Measurements from ENCODE around the gene MAP3K2. TPM values are rescaled to one million over a fixed set of nuclear protein-coding genes. Genes with fewer than 3 reads are reported as not detected.

MAP3K2 gene
- total RNA-seq, 1 experiment from 2014 or later = 54.6 TPM

- no peak overlapping the region for H2AFZ ChIP-seq (ENCODE audit: low read length)
- ChIA-PET CTCF (no interaction called here), POLR2A (ENCODE audit: unreplicated experiment) (no interaction called here)
- TF ChIP-seq EZH2 (IDR thresholded peaks at IDR 0.05; ENCODE audit: low read length, unreplicated experiment) (no peak), EZH2phosphoT487 (IDR thresholded peaks at IDR 0.05; ENCODE audit: borderline replicate concordance, low read length) (no peak), CTCF (conservative IDR thresholded peaks at IDR 0.05; ENCODE audit: low read depth, low read length) (no peak)
- BruUV-seq (replicated peaks) = no TSS peak
- no peak overlapping the region for H3K9ac ChIP-seq (ENCODE audit: low read length)
- no peak for DNase-seq
- no peaks in the 10 kb centered on the region for H3F3A ChIP-seq (ENCODE audit: low read length, unreplicated experiment)
- H3K9me3 ChIP-seq (ENCODE audit: low read length) = no peaks in the 10 kb centered on the region
- peaks cover 96% of the 10 kb centered on the region for H3K79me2 ChIP-seq (ENCODE audit: low read length)
- H3K4me2 ChIP-seq (ENCODE audit: low read length) = no peak overlapping the region
- no peak for ATAC-seq
- H3K4me3 ChIP-seq (ENCODE audit: low read length) = no peak overlapping the region
- intact Hi-C loops (cut with micrococcal nuclease) = no loop called here
- H3K4me1 ChIP-seq (ENCODE audit: insufficient read depth, low read length) = peaks cover 1% of the 10 kb centered on the region; the same call in 1 of the 2 replicates
- no peaks in the 10 kb centered on the region for H3K9me2 ChIP-seq (replicated peaks; ENCODE audit: low read length)
- H3K27me3 ChIP-seq (ENCODE audit: low read length) = no peaks in the 10 kb centered on the region
- peaks cover 3% of the 10 kb centered on the region; the same call in 1 of the 2 replicates for H3K36me3 ChIP-seq (ENCODE audit: low read depth, low read length)
- H4K20me1 ChIP-seq (ENCODE audit: low read length) = peaks cover 26% of the 10 kb centered on the region; the same call in 1 of the 2 replicates
- no peak overlapping the region for H3K27ac ChIP-seq (ENCODE audit: low read length)
Observed at GRCh38 chr2:127376257-127376656, 11.5 kb downstream of the MAP3K2 start.

- Histone ChIP-seq H4K20me1 (ENCODE audit: low read length) (peaks cover 13% of the 10 kb centered on the region; the same call in 1 of the 2 replicates), H3K79me2 (ENCODE audit: low read length) (peaks cover 95% of the 10 kb centered on the region), H3K36me3 (ENCODE audit: low read depth, low read length) (peaks cover 3% of the 10 kb centered on the region; the same call in 1 of the 2 replicates), H3K4me1 (ENCODE audit: insufficient read depth, low read length) (no peaks in the 10 kb centered on the region), H2AFZ (ENCODE audit: low read length) (no peak overlapping the region), H3K4me2 (ENCODE audit: low read length) (no peak overlapping the region), H3K9me3 (ENCODE audit: low read length) (no peaks in the 10 kb centered on the region), H3K4me3 (ENCODE audit: low read length) (no peak overlapping the region), H3F3A (ENCODE audit: low read length, unreplicated experiment) (no peaks in the 10 kb centered on the region), H3K9ac (ENCODE audit: low read length) (no peak overlapping the region), H3K9me2 (replicated peaks; ENCODE audit: low read length) (no peaks in the 10 kb centered on the region), H3K27ac (ENCODE audit: low read length) (no peak overlapping the region), H3K27me3 (ENCODE audit: low read length) (no peaks in the 10 kb centered on the region)
- ChIA-PET POLR2A (ENCODE audit: unreplicated experiment) (no interaction called here), CTCF (no interaction called here)
- intact Hi-C loops (cut with micrococcal nuclease) = no loop called here
- BruUV-seq (replicated peaks) = no TSS peak
- ATAC-seq = no peak
- TF ChIP-seq CTCF (conservative IDR thresholded peaks at IDR 0.05; ENCODE audit: low read depth, low read length) = no peak
- TF ChIP-seq EZH2 (IDR thresholded peaks at IDR 0.05; ENCODE audit: low read length, unreplicated experiment) = no peak
- no peak for DNase-seq
Observed at GRCh38 chr2:127373362-127374083, 14.3 kb downstream of the MAP3K2 start.

GRCh38 chr2:127371037-127371436 is 16.7 kb downstream of the MAP3K2 start:
- Histone ChIP-seq H3K9ac (ENCODE audit: low read length) (no peak overlapping the region), H4K20me1 (ENCODE audit: low read length) (0 out of 2 replicates have a peak, but pooled peaks cover 8% of the 10 kb centered on the region), H3K4me1 (ENCODE audit: insufficient read depth, low read length) (no peaks in the 10 kb centered on the region), H2AFZ (ENCODE audit: low read length) (no peak overlapping the region), H3K4me2 (ENCODE audit: low read length) (no peak overlapping the region), H3K27me3 (ENCODE audit: low read length) (no peaks in the 10 kb centered on the region), H3K9me3 (ENCODE audit: low read length) (no peaks in the 10 kb centered on the region), H3K27ac (ENCODE audit: low read length) (no peak overlapping the region), H3K36me3 (ENCODE audit: low read depth, low read length) (peaks cover 3% of the 10 kb centered on the region; the same call in 1 of the 2 replicates), H3K9me2 (replicated peaks; ENCODE audit: low read length) (no peaks in the 10 kb centered on the region), H3K79me2 (ENCODE audit: low read length) (peaks cover 92% of the 10 kb centered on the region), H3F3A (ENCODE audit: low read length, unreplicated experiment) (no peaks in the 10 kb centered on the region), H3K4me3 (ENCODE audit: low read length) (no peak overlapping the region)
- BruUV-seq (replicated peaks) = no TSS peak
- ATAC-seq (no peak), DNase-seq (no peak)
- ChIA-PET CTCF (no interaction called here), POLR2A (ENCODE audit: unreplicated experiment) (no interaction called here)
- intact Hi-C loops (cut with micrococcal nuclease) = no loop called here
- no peak; the same call in 1 of the 2 replicates for TF ChIP-seq CTCF (conservative IDR thresholded peaks at IDR 0.05; ENCODE audit: low read depth, low read length)
- no peak for TF ChIP-seq EZH2phosphoT487 (IDR thresholded peaks at IDR 0.05; ENCODE audit: borderline replicate concordance, low read length)
- TF ChIP-seq EZH2 (IDR thresholded peaks at IDR 0.05; ENCODE audit: low read length, unreplicated experiment) = no peak

Measured in PC-3 (cell line).